HEK293T (cell line): ENCODE measurements around the gene RPA3.

Experiments used
- ARNT ChIP-seq: fragments of 450-650 bp; IDR thresholded peaks from 2 replicates; pipeline ENCODE4 v1.6.1; 2017; ENCODE audit warnings: mild to moderate bottlenecking
- ELF4 ChIP-seq: fragments of 450-650 bp; IDR thresholded peaks from 2 replicates; pipeline ENCODE4 v1.6.1; 2017; ENCODE audit warnings: antibody characterized with exemption
- FOXK2 ChIP-seq: fragments of 450-650 bp; IDR thresholded peaks from 2 replicates; pipeline ENCODE4 v1.6.1; 2016; ENCODE audit warnings: mild to moderate bottlenecking
- L3MBTL2 ChIP-seq: fragments of 450-650 bp; conservative IDR thresholded peaks from 2 replicates; pipeline ENCODE4 v1.6.1; 2016; ENCODE audit warnings: mild to moderate bottlenecking
- TARDBP ChIP-seq: fragments of 450-650 bp; IDR thresholded peaks from 2 replicates; pipeline ENCODE4 v1.6.1; 2016

- TF ChIP-seq FOXK2 (no peak), ARNT (no peak), TARDBP (no peak), L3MBTL2 (no peak), ELF4 (no peak)
Measured at GRCh38 chr7:7639421-7639820, 79.0 kb downstream of the RPA3 start.
